Activated naive CD4-positive, alpha-beta T cell treated with anti-CD3 and anti-CD28 coated beads, Interleukin-2, amount 50 U/mL, for 72 hours (primary cell): Measurements from ENCODE around the gene EXOC6B. TPM values are rescaled to one million over a fixed set of nuclear protein-coding genes. Genes with fewer than 3 reads are reported as not detected.
"Not testable (repeated sequence)": the region's sequence is repeated elsewhere in the genome, so short reads cannot be mapped to it uniquely, and the experiment has no call there.

Experiments used
- ATAC-seq, 2 donors: fragments of 150-1000 bp; cut with Tn5 transposase; 2 replicates each; pipeline ENCODE4 v1.10.0; 2021; ENCODE audit warnings: mild to moderate bottlenecking in 2 of 2, moderate library complexity in 2 of 2
- DNase-seq, 2 donors: peaks; one replicate each; pipeline ENCODE4 v3.0.0; 2021 to 2022; ENCODE audit warnings: low spot score in 2 of 2
- H3K27ac Mint-ChIP-seq, 2 donors: one replicate each; pipeline ENCODE4 v1.8.0; 2022; ENCODE audit warnings: mild to moderate bottlenecking in 2 of 2, mixed read lengths in 2 of 2
- H3K36me3 Mint-ChIP-seq, 2 donors: one replicate each; pipeline ENCODE4 v1.8.0; 2022; ENCODE audit warnings: mixed read lengths in 2 of 2
- H3K9me3 Mint-ChIP-seq, 2 donors: one replicate each; pipeline ENCODE4 v1.8.0; 2022; ENCODE audit warnings: mixed read lengths in 2 of 2
- total RNA-seq, 2 donors: library from RNA; stranded (reverse); gene quantifications; one replicate each; pipeline ENCODE4 v1.2.3, GENCODE V29; 2022

The EXOC6B gene
- total RNA-seq, 2 donors from 2014 or later, result 9.3 to 11.0 TPM

- Mint-ChIP-seq H3K27ac (no peak overlapping the region), H3K9me3 (peaks cover 0 to 4% of the 10 kb centered on the region in 2 donors), H3K36me3 (peaks cover 0 to 4% of the 10 kb centered on the region in 2 donors)
- no peak for DNase-seq
- no peak for ATAC-seq
Measured at GRCh38 chr2:72538486-72538885, 287.3 kb downstream of the EXOC6B start.

- not testable (repeated sequence) for ATAC-seq, H3K27ac Mint-ChIP-seq, H3K36me3 Mint-ChIP-seq, DNase-seq, H3K9me3 Mint-ChIP-seq
Measured at GRCh38 chr2:72535586-72535985, 290.2 kb downstream of the EXOC6B start.

GRCh38 chr2:72533765-72534164 is 292.1 kb downstream of the EXOC6B start:
- Mint-ChIP-seq H3K9me3 (no peaks in the 10 kb centered on the region), H3K27ac (no peak overlapping the region), H3K36me3 (no peaks in the 10 kb centered on the region)
- ATAC-seq (no peak), DNase-seq (no peak)

- ATAC-seq (no peak), DNase-seq (no peak)
- no peak overlapping the region for H3K27ac Mint-ChIP-seq
- no peaks in the 10 kb centered on the region for H3K9me3 Mint-ChIP-seq
- peaks cover 0 to 5% of the 10 kb centered on the region in 2 donors for H3K36me3 Mint-ChIP-seq
Measured at GRCh38 chr2:72527424-72527823, 298.4 kb downstream of the EXOC6B start.

GRCh38 chr2:72526623-72527022 is 299.2 kb downstream of the EXOC6B start:
- Mint-ChIP-seq H3K36me3 (peaks cover 0 to 5% of the 10 kb centered on the region in 2 donors), H3K27ac (no peak overlapping the region), H3K9me3 (no peaks in the 10 kb centered on the region)
- DNase-seq, result no peak
- ATAC-seq, result no peak

GRCh38 chr2:72524071-72524470 is 301.8 kb downstream of the EXOC6B start:
- ATAC-seq (no peak), DNase-seq (no peak)
- Mint-ChIP-seq H3K9me3 (no peaks in the 10 kb centered on the region), H3K36me3 (peaks cover 0 to 5% of the 10 kb centered on the region in 2 donors), H3K27ac (no peak overlapping the region)

GRCh38 chr2:72515696-72516095 is 310.1 kb downstream of the EXOC6B start:
- DNase-seq (no peak), ATAC-seq (no peak)
- no peak overlapping the region for H3K27ac Mint-ChIP-seq
- H3K9me3 Mint-ChIP-seq, result no peaks in the 10 kb centered on the region
- no peaks in the 10 kb centered on the region for H3K36me3 Mint-ChIP-seq

- no peak for DNase-seq
- Mint-ChIP-seq H3K9me3 (no peaks in the 10 kb centered on the region), H3K27ac (no peak overlapping the region), H3K36me3 (no peaks in the 10 kb centered on the region)
- ATAC-seq, result no peak
Measured at GRCh38 chr2:72513011-72513410, 312.8 kb downstream of the EXOC6B start.

GRCh38 chr2:72512376-72512775 is 313.5 kb downstream of the EXOC6B start:
- ATAC-seq, result no peak
- no peaks in the 10 kb centered on the region for H3K9me3 Mint-ChIP-seq
- H3K36me3 Mint-ChIP-seq, result no peaks in the 10 kb centered on the region
- no peak for DNase-seq
- no peak overlapping the region for H3K27ac Mint-ChIP-seq

- Mint-ChIP-seq H3K9me3 (no peaks in the 10 kb centered on the region), H3K27ac (no peak overlapping the region), H3K36me3 (no peaks in the 10 kb centered on the region)
- ATAC-seq (no peak), DNase-seq (no peak)
Measured at GRCh38 chr2:72511906-72512305, 313.9 kb downstream of the EXOC6B start.

- ATAC-seq (no peak), DNase-seq (no peak)
- Mint-ChIP-seq H3K27ac (no peak overlapping the region), H3K36me3 (peaks cover 0 to 4% of the 10 kb centered on the region in 2 donors), H3K9me3 (peaks cover 0 to 3% of the 10 kb centered on the region in 2 donors)
Measured at GRCh38 chr2:72497763-72498162, 328.1 kb downstream of the EXOC6B start.

GRCh38 chr2:72496479-72496878 is 329.4 kb downstream of the EXOC6B start:
- Mint-ChIP-seq H3K27ac (no peak overlapping the region), H3K9me3 (no peaks in the 10 kb centered on the region), H3K36me3 (peaks cover 0 to 5% of the 10 kb centered on the region in 2 donors)
- no peak for ATAC-seq
- no peak for DNase-seq

GRCh38 chr2:72494392-72494791 is 331.4 kb downstream of the EXOC6B start:
- ATAC-seq (no peak), DNase-seq (no peak)
- Mint-ChIP-seq H3K36me3 (peaks cover 0 to 18% of the 10 kb centered on the region in 2 donors), H3K9me3 (no peaks in the 10 kb centered on the region), H3K27ac (no peak overlapping the region)

GRCh38 chr2:72484622-72485021 is 341.2 kb downstream of the EXOC6B start:
- not testable (repeated sequence) for ATAC-seq, H3K27ac Mint-ChIP-seq, DNase-seq
- Mint-ChIP-seq H3K36me3 (peaks cover 56 to 64% of the 10 kb centered on the region in 2 donors), H3K9me3 (peaks cover 11 to 30% of the 10 kb centered on the region in 2 donors)

- Mint-ChIP-seq H3K36me3 (peaks cover 53 to 58% of the 10 kb centered on the region in 2 donors), H3K27ac (no peak overlapping the region), H3K9me3 (peaks cover 11 to 24% of the 10 kb centered on the region in 2 donors)
- DNase-seq, result no peak
- no peak for ATAC-seq
Measured at GRCh38 chr2:72483346-72483745, 342.5 kb downstream of the EXOC6B start.

- Mint-ChIP-seq H3K9me3 (peaks cover 26 to 35% of the 10 kb centered on the region in 2 donors), H3K36me3 (peaks cover 28 to 59% of the 10 kb centered on the region in 2 donors), H3K27ac (no peak overlapping the region)
- no peak for DNase-seq
- ATAC-seq, result no peak
Measured at GRCh38 chr2:72475246-72475645, 350.6 kb downstream of the EXOC6B start.

GRCh38 chr2:72457801-72458516 is 367.9 kb downstream of the EXOC6B start:
- DNase-seq (no peak), ATAC-seq (no peak)
- Mint-ChIP-seq H3K27ac (no peak overlapping the region), H3K36me3 (no peaks in the 10 kb centered on the region), H3K9me3 (no peaks in the 10 kb centered on the region)

GRCh38 chr2:72454189-72454588 is 371.6 kb downstream of the EXOC6B start:
- Mint-ChIP-seq H3K36me3 (no peaks in the 10 kb centered on the region), H3K9me3 (no peaks in the 10 kb centered on the region), H3K27ac (no peak overlapping the region)
- ATAC-seq (no peak), DNase-seq (no peak)
